Endometrial microvascular endothelial cells (primary cell): ENCODE results near the gene DAZL. TPM values are rescaled to one million over a fixed set of nuclear protein-coding genes. Genes with fewer than 3 reads are reported as not detected.

ENCODE experiments used
- in situ Hi-C: cut with HindIII; loops from 2 replicates; pipeline ENCODE4 v1.10.0; 2017; ENCODE audit warnings: low sequenced_read_pairs, low pct_unique_long_range_greater_than_20kb; ENCODE audit errors: inconsistent ontology term
- total RNA-seq: library from RNA; depleted of rRNA; stranded (reverse); fragments of >200 nt; gene quantifications from one replicate; pipeline ENCODE4 v1.2.3, GENCODE V29; 2015; ENCODE audit errors: inconsistent ontology term

Gene DAZL
- total RNA-seq, 1 donor from 2014 or later = not detected

DNA sequence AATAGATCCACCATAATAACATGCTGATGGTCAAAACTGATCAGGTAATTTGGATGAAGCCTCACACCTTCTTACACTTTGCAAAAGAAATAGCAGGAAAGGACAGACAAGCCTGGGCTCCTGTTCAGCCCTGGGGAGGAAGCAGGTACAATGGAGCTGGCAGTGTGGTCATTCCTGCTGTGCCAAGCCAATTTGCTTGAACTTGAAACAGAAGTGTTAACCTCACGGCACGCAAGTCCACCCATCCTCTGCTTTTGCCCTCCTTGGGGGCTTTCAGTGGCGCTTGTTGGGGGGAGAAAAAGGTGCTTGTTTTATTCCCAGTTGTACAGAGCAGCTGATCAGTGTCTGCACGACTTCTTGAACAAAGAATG lies 54.9 kb downstream of the DAZL start:
- in situ Hi-C loops = no loop called here

DNA sequence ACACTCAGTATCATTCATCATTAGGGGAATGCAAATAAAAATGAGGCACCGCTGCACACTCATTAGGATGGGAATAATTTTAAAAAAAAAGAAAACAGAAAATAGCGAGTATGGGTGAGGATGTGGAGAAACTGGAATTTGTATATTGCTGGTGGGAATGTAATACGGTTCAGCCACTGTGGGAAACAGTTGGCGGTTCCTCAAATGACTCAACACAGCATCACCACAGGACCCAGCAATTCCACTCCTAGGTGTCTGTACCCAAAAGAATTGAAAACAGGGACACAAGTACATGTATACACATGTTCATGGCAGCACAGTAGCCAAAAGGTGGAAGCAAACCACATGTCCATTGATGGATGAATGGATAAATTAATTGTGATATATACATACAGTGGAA lies 56.5 kb downstream of the DAZL start:
- in situ Hi-C loops = loop anchor here (25.0 kb wide), 1 partner anchor 286 kb away; the partner anchor contains the start of genes DPH3 and OXNAD1

DNA sequence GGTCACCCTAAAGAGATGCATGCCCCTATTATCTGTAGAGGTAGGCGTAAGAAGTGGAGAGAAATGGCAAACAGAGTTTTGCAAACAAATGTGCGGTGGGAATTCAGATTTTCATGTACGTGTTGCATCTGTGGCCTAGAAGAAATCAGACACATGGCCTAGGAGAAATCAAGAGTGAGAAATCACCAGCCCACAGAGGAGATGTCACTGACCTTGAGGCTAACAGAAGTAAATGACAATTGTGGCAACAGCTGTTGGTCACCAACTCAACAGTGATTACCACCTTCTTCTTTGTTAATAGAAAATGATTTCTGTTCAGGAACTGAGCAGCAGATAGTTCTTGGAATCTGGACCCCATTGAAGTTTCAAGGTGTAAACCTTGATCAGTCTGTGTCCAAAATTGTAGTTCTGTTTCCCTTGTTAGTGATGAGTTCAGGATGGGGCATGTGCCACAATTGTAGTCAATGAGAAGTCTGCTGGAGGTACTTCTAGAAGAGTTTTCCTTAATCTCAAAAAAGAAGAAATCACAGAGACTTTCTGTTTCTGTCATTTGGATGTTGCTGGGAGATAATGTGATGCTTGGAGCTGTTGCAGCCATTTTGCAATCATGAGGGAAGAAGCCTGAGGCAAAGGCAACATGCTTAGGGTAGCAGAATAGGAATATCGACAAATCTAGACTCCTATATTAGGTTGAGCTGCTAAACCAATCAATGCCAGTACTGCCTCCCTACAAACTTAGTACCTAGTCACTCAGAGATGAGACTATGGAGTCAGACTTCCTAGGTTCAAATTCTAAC lies 57.5 kb downstream of the DAZL start:
- in situ Hi-C loops = loop anchor here (25.0 kb wide), 1 partner anchor 285 kb away; the partner anchor contains the start of genes DPH3 and OXNAD1

DNA sequence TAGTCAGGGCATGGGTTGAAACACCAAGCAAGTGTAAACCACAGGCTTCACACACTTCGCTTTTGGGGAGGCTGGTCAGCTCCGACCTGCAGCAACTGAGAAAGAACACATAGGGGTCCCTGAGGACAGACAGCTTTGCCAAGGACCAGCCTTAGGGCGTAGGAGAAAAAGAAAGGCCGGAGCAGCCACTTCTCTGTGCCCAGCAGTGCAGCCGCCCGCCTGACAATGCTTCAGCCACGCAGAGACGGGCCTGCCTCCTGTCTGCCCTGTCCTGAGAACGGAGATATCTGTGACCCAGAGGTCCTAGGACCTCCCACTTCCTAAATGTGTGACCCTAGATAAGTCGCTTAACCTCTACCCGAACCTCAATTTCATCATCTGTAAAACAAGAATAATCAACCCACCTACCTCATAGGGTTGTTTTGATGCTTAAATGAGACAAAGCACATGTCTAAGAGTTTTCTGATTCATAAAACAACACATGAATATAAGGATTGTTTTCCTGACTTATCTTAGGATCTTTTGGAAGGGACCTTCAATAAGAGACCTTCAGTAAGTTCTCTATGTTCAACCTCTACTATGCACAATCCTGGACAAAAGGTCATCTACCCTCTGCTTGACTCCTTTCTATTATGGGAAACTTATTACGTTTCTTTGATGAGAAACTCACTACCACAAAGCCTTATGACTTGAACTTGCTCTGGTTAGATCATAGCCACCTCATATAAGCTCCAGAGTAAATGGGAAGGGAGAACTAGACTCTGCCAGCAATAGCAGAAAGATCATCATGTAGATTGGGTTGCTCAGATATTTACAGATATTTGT lies 58.8 kb downstream of the DAZL start:
- in situ Hi-C loops = loop anchor here (25.0 kb wide), 1 partner anchor 284 kb away; the partner anchor contains the start of genes DPH3 and OXNAD1

DNA sequence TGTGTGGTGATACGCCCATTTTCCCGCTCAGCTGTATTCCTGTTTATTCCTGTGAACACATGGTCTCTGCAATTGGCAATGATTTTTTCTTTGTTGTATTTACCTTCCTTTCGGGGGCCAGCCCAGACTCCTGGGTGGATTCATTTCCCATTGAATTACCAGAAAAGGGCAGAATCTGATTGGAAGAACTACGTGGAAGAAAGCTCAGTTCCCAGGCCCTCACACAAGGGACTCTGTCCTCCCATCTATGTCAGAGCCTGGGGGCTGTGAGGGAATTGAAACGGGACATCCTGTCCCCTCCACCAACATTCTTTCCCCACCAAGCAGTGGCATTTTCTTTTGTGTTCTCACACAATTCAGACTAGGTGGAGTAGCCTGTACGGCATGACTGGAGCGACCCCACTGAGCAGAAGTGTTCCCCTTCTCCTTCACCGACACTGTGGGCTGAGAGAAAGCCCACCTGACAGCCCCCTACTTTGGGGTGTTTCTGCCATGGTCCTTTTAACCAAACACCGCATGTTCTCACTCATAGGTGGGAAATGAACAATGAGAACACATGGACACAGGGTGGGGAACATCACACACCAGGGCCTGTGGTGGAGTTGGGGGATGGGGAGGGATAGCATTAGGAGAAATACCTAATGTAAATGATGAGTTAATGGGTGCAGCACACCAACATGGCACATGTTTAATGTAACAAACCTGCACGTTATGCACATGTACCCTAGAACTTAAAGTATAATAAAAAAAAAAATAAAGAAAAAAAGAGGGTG lies 59.6 kb downstream of the DAZL start:
- in situ Hi-C loops = loop anchor here (25.0 kb wide), 1 partner anchor 283 kb away; the partner anchor contains the start of genes DPH3 and OXNAD1

DNA sequence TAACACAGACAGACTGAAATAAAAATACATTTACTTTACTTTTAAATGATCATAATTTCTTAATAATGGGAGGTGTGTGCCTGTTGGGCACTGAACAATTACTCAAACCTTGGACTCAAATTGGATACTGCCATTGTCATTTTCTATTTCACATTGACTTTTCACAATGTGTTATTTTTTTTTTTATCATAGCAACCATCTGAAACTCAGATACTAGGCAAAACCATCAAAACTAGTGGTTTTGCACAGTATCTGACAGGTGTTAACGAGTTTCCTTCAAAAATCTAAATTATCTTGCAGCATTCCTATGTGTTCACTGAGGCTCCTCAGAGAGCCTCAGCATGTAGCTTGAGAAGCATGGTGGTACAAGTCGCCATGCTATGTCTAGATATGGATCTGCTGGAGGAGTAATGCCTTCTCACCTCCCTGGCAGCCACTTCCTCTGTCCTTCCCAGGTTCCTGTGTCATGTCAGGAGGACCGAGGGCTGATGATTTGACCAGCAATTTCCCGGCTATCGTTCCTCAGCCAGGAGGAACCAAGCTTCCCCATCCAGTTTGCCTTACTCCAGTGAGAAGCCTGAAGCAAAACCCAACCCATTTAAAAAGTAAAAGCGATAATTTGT lies 61.9 kb downstream of the DAZL start:
- in situ Hi-C loops = loop anchor here (25.0 kb wide), 1 partner anchor 281 kb away; the partner anchor contains the start of genes DPH3 and OXNAD1

DNA sequence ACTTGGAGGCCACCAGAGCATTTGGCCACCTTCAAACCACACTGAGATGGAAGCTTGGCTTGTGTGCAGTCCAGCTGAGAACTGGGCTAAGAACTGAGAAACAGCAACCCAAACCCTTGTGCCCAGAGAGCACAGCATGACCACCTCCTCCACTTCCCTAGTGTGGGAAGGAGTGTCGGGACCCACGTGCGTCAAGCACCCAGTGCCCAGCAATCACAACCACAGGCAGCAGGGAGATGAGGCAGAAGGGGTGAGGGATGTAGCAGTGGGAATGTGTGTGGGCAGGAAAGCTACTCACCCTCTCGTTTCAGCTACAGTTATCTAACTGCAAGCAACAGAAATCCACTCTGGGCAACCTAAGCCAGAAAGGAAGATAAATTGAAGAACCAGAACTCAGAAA lies 66.7 kb downstream of the DAZL start:
- in situ Hi-C loops = loop anchor here (25.0 kb wide), 1 partner anchor 276 kb away; the partner anchor contains the start of genes DPH3 and OXNAD1

DNA sequence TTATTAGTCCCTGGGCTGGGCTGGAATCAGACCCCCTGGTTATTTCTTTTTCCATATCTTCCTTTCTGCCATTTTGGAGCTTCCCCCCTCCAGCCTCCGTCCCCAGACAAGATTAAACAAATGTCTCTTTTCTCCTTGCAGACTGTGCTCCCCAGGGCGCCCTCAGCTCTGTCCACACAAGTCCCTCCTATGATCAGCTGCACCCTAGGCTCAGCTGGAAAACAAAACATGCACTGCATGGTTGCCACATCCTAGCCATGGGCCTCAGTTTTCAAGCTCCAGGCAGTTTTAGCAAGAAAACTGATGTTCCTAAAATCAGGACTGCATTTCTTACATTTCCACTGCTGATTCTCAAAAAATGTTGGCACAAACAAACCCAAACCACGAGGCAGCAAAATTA lies 68.2 kb downstream of the DAZL start:
- in situ Hi-C loops = loop anchor here (25.0 kb wide), 1 partner anchor 275 kb away; the partner anchor contains the start of genes DPH3 and OXNAD1

Other genes with a start within 250 kb of the DAZL start
- gene RFTN1, start 91.7 kb downstream of the DAZL start, total RNA-seq = 50.2 TPM